CD4-positive, alpha-beta T cell treated with Interleukin-4 for 4 hours (primary cell): ENCODE data around the gene SAMD7.

Experiments used
- DNase-seq: peaks from one replicate; pipeline ENCODE4 v3.0.0-alpha.2; 2020

Gene SAMD7

GRCh38 chr3:169913323-169913722 lies 2.0 kb downstream of the SAMD7 start:
- DNase-seq, result no peak

GRCh38 chr3:169914321-169914720 lies 2.9 kb downstream of the SAMD7 start:
- DNase-seq, result no peak

GRCh38 chr3:169923189-169923588 lies 11.8 kb downstream of the SAMD7 start:
- no peak for DNase-seq

- DNase-seq, result no peak
Measured at GRCh38 chr3:169923831-169924230, 12.5 kb downstream of the SAMD7 start.

- no peak for DNase-seq
Measured at GRCh38 chr3:169929830-169930519, 18.6 kb downstream of the SAMD7 start.

GRCh38 chr3:169930843-169931242 lies 19.5 kb downstream of the SAMD7 start:
- DNase-seq, result no peak

- DNase-seq, result no peak
Measured at GRCh38 chr3:169931747-169932520, 20.6 kb downstream of the SAMD7 start.

GRCh38 chr3:169939320-169939719 lies 27.9 kb downstream of the SAMD7 start:
- DNase-seq, result no peak

- DNase-seq, result no peak
Measured at GRCh38 chr3:169939751-169940150, 28.4 kb downstream of the SAMD7 start.

- DNase-seq, result no peak
Measured at GRCh38 chr3:169940470-169941181, 29.3 kb downstream of the SAMD7 start.

GRCh38 chr3:169945313-169945712 lies 33.9 kb downstream of the SAMD7 start:
- DNase-seq, result no peak

GRCh38 chr3:169946336-169946735 lies 35.0 kb downstream of the SAMD7 start:
- no peak for DNase-seq

- DNase-seq, result no peak
Measured at GRCh38 chr3:169948559-169949448, 37.4 kb downstream of the SAMD7 start.

GRCh38 chr3:169952045-169952444 lies 40.7 kb downstream of the SAMD7 start:
- DNase-seq, result no peak

- no peak for DNase-seq
Measured at GRCh38 chr3:169953462-169954141, 42.2 kb downstream of the SAMD7 start.

GRCh38 chr3:169954142-169954756 lies 42.9 kb downstream of the SAMD7 start:
- DNase-seq, result no peak

- no peak for DNase-seq
Measured at GRCh38 chr3:169955406-169955805, 44.0 kb downstream of the SAMD7 start.

GRCh38 chr3:169964176-169964575 lies 52.8 kb downstream of the SAMD7 start:
- DNase-seq, result no peak

- DNase-seq, result no peak
Measured at GRCh38 chr3:169965562-169966427, 54.4 kb downstream of the SAMD7 start.

GRCh38 chr3:169966428-169966950 lies 55.1 kb downstream of the SAMD7 start, which contains the start of gene SEC62:
Gene SEC62 (plus strand): TSS chr3:169966807. CDS start chr3:169966823, 16 bp downstream.
- DNase-seq, result peak; percentile 94
